Upper lobe of left lung (tissue), 6 donors: ENCODE results near the gene RSRC1. TPM values are rescaled to one million over a fixed set of nuclear protein-coding genes. Genes with fewer than 3 reads are reported as not detected.

Source experiments
- ATAC-seq, 2 donors: fragments of 200-7000 bp; cut with Tn5 transposase; one replicate each; pipeline ENCODE4 v1.9.1; 2022; ENCODE audit warnings: mild to moderate bottlenecking in 2 of 2, moderate library complexity in 2 of 2; ENCODE audit not compliant: low FRiP score in 2 of 2
- DNase-seq, 2 donors: peaks; one replicate each; pipeline ENCODE4 v3.0.0-alpha.2; 2019 to 2020
- H3K27ac ChIP-seq, 4 donors: fragments of 200-600 bp; sonication (generic); one replicate each; pipeline ENCODE4 v1.5.1; 2016 to 2019
- H3K27me3 ChIP-seq, 4 donors: fragments of 200-600 bp; sonication (generic); one replicate each; pipeline ENCODE4 v1.5.1; 2017 to 2019
- H3K36me3 ChIP-seq, 4 donors: fragments of 200-600 bp; sonication (generic); one replicate each; pipeline ENCODE4 v1.5.1; 2016 to 2019
- H3K4me1 ChIP-seq, 4 donors: fragments of 200-600 bp; sonication (generic); one replicate each; pipeline ENCODE4 v1.5.1; 2018 to 2019
- H3K4me3 ChIP-seq, 4 donors: fragments of 200-600 bp; sonication (generic); one replicate each; pipeline ENCODE4 v1.5.1; 2017 to 2019; ENCODE audit warnings: mild to moderate bottlenecking in 2 of 4, moderate library complexity in 1 of 4
- H3K9me3 ChIP-seq, 4 donors: fragments of 200-600 bp; sonication (generic); one replicate each; pipeline ENCODE4 v1.5.1; 2018 to 2019
- CTCF ChIP-seq, 6 experiments: fragments of 450-650 bp in 4 of 6; fragments of 200-600 bp in 2 of 6; sonication (generic) in 2 of 6; IDR thresholded peaks; one replicate each; pipeline ENCODE4 v1.5.1; 2016 to 2019; ENCODE audit warnings: antibody characterized with exemption in 6 of 6
- EP300 ChIP-seq, 4 donors: sonication (generic); formaldehyde crosslinking; IDR thresholded peaks; one replicate each; pipeline ENCODE4 v1.5.1; 2017; ENCODE audit warnings: antibody characterized with exemption in 4 of 4, control low read depth in 2 of 4
- POLR2A ChIP-seq, 4 donors: fragments of 450-650 bp; IDR thresholded peaks; one replicate each; pipeline ENCODE4 v1.5.1; 2016 to 2017; ENCODE audit warnings: antibody characterized with exemption in 4 of 4, mild to moderate bottlenecking in 2 of 4
- POLR2AphosphoS5 ChIP-seq, 2 donors: sonication (generic); formaldehyde crosslinking; IDR thresholded peaks; one replicate each; pipeline ENCODE4 v1.5.1; 2017; ENCODE audit warnings: antibody characterized with exemption in 2 of 2
- WGBS, 2 donors: methylation state at CpG; one replicate each; pipeline ENCODE4 v1.1.5; 2017 to 2018; 5-methylcytosine and 5-hydroxymethylcytosine counted together
- total RNA-seq, 6 donors: library from RNA; depleted of rRNA in 4 of 6; stranded (reverse); fragments of >200 nt in 4 of 6; gene quantifications; one replicate each; pipeline versions ENCODE4 v1.1.0 to v1.2.1, GENCODE V29; 2016 to 2021
- donor health status: DM: no; HTN: no; CAD: no; lungs with moderate emphysema.
- donor health status: DM: no; HTN: yes; CAD: no; lungs with severe emphysema.

RSRC1 gene
- total RNA-seq, 6 donors from 2014 or later = 21.4 to 87.0 (median 24.5) TPM

GRCh38 chr3:158127250-158128219, 17.6 kb downstream of the RSRC1 start:
- peaks cover 0 to 3% (median 0%) of the 10 kb centered on the region in 4 donors for H3K9me3 ChIP-seq
- 84 to 86% methylated on average over 3 of the region's 3 CpGs for WGBS, 2 donors
- TF ChIP-seq POLR2AphosphoS5 (IDR thresholded peaks at IDR 0.05) (no peak), CTCF (IDR thresholded peaks at IDR 0.05) (no peak), POLR2A (IDR thresholded peaks at IDR 0.05) (no peak), EP300 (IDR thresholded peaks at IDR 0.05) (no peak)
- no peak overlapping the region for H3K4me3 ChIP-seq
- H3K4me1 ChIP-seq = no peaks in the 10 kb centered on the region
- H3K27me3 ChIP-seq = no peaks in the 10 kb centered on the region
- H3K36me3 ChIP-seq = peaks cover 6 to 57% (median 17%) of the 10 kb centered on the region in 4 donors
- no peak overlapping the region for H3K27ac ChIP-seq
- ATAC-seq (no peak), DNase-seq (no peak)

DNA sequence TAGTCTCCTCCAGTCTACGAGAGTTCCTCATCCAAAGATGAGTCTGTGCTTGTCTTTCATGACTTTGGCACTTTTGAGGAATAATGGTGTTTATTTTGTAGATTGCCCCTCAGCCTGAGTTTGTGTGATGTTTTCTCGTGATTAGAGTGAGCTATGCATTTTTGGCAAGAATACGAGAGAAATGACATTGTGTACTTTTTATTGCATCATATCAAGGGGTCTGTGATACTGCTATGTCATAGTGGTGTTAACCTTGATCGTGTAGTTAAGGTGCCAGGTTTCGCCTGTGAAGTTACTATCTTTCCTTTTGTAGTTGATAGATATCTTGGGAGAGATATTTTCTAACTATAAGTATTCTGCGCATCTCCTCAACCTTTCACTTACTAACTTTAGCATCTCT, 18.9 kb downstream of the RSRC1 start:
- Histone ChIP-seq H3K36me3 (peaks cover 5 to 45% (median 10%) of the 10 kb centered on the region in 4 donors), H3K9me3 (peaks cover 0 to 3% (median 0%) of the 10 kb centered on the region in 4 donors), H3K4me3 (no peak overlapping the region), H3K27me3 (no peaks in the 10 kb centered on the region), H3K27ac (no peak overlapping the region), H3K4me1 (no peaks in the 10 kb centered on the region)
- TF ChIP-seq POLR2AphosphoS5 (IDR thresholded peaks at IDR 0.05) (no peak), POLR2A (IDR thresholded peaks at IDR 0.05) (no peak), CTCF (IDR thresholded peaks at IDR 0.05) (no peak), EP300 (IDR thresholded peaks at IDR 0.05) (no peak)
- 81 to 82% methylated on average over 6 of the region's 6 CpGs for WGBS, 2 donors
- ATAC-seq (no peak), DNase-seq (no peak)

GRCh38 chr3:158134363-158134762, 24.5 kb downstream of the RSRC1 start:
- Histone ChIP-seq H3K4me1 (no peaks in the 10 kb centered on the region), H3K4me3 (no peak overlapping the region), H3K27ac (no peak overlapping the region), H3K27me3 (no peaks in the 10 kb centered on the region), H3K36me3 (peaks cover 0 to 19% (median 1%) of the 10 kb centered on the region in 4 donors), H3K9me3 (no peaks in the 10 kb centered on the region)
- no peak for ATAC-seq
- DNase-seq = no peak
- 91 to 96% methylated on average over 2 of the region's 2 CpGs for WGBS, 2 donors
- TF ChIP-seq CTCF (IDR thresholded peaks at IDR 0.05) (no peak), POLR2AphosphoS5 (IDR thresholded peaks at IDR 0.05) (no peak), EP300 (IDR thresholded peaks at IDR 0.05) (no peak), POLR2A (IDR thresholded peaks at IDR 0.05) (no peak)

DNA sequence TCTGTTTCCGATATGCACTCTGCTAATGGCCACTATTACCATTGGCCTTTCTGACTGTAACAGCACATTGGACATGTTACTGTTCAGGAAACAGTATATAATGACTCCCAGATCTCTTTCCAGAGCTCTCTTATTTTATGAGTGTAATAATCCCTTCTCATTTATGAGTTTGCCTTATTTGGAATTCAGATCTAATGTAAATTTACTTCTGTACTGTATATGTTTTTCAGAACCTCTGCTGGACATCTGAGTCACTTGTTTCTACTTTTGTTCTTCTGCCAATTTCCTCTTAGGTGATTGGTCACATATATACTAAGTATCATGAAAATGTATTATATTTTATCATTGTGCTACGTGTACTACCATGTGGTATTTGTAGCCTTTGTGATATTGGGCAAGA, 30.5 kb downstream of the RSRC1 start:
- Histone ChIP-seq H3K4me1 (no peaks in the 10 kb centered on the region), H3K4me3 (no peak overlapping the region), H3K36me3 (peaks cover 0 to 8% (median 0%) of the 10 kb centered on the region in 4 donors), H3K27ac (no peak overlapping the region), H3K9me3 (no peaks in the 10 kb centered on the region), H3K27me3 (no peaks in the 10 kb centered on the region)
- no peak for TF ChIP-seq CTCF (IDR thresholded peaks at IDR 0.05)
- TF ChIP-seq EP300 (IDR thresholded peaks at IDR 0.05) = no peak
- no peak for TF ChIP-seq POLR2AphosphoS5 (IDR thresholded peaks at IDR 0.05)
- no peak for TF ChIP-seq POLR2A (IDR thresholded peaks at IDR 0.05)
- 95% methylated on average over 2 of the region's 2 CpGs for WGBS, 2 donors
- DNase-seq (no peak), ATAC-seq (no peak)
